Activated CD4-positive, CD25-positive, alpha-beta regulatory T cell treated with anti-CD3 and anti-CD28 coated beads, Interleukin-2, amount 50 U/mL, for 16 hours (primary cell): Measurements from ENCODE around the gene L3MBTL4.

Experiments
- DNase-seq: peaks from one replicate; pipeline ENCODE4 v3.0.0-alpha.2; 2020; ENCODE audit warnings: low read depth, low spot score

L3MBTL4 gene

DNA sequence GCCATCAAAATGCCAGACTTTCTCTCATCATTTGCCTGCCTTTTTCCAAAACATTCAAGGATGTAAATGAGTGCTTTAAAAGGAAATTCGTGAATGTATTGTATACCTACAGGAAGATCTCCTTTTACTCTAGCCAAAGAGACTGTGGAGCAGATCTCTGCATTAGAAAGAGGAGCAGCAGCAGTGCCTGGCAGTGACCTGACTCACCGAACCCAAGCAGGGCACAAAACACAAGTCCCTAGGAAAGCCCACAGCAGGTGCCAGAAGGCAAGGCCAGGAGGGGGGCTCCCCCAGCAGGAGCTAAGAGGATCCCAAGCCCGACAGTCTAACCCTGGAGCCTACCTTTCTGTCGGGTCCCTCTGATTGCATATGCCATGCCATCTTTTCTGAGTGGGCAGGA lies 47.9 kb downstream of the L3MBTL4 start:
- no peak for DNase-seq

DNA sequence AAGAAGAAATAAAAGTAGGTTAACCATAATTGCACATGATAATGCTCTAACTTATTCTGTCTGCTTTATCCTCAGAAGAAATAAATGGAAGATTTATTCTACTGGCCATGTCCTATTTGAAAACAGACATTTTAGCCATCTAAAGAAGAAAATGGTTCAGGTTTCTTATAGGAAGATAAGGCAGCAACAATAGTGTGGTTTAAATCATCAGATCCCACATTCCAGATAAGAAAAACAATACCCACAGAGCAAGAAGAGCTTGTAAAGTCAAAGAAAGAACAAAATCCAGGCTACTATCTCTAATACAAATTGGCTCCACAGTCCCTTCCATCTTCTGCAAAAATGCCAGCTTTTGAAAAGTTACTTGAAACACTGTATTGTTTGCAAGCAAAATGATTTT lies 49.3 kb downstream of the L3MBTL4 start:
- DNase-seq = no peak

DNA sequence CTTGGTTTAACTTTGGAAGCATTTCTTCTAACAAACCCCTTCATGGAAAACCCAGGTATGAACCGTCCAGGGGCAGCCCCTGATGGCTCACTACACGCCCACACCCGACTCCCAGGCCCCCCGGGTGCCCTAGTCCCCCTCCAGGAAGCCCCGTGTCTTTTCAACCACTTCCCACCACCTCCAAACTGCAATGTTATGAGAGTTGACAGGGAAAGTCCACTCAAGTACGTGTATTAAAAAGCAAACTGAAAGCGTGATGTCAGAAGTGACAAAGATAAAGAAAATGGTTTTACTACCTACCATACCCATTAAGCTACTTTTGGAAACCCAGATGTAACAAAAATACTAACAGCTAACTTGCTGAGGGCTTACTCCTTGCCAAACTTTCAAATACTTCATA lies 51.5 kb downstream of the L3MBTL4 start:
- DNase-seq = no peak

DNA sequence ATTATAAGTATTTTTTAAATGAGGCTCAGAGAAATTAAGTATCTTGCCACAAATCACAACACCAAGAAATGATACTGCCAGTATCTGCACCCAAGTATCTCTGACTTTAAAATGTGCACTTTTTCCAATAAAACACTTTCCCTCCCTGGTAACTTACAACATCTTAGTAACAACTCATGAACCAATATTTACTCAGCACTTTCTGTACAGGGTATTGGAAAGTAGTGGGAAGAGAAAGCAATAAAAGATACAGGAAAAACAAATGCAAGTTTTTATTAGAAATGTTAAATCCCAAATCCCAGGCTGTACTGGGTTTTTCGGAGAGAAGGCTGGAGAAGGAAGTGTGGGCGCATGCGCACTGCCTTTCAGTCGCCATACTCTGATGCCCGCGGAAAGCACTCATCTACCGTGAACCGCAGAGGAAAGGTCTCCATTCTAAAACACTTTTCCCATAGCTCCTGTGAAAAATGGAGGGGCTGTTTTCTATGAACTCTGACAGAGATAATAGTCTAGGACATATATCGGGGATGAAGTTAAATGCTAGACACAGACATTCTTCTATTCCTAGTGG lies 52.1 kb downstream of the L3MBTL4 start:
- DNase-seq = no peak

DNA sequence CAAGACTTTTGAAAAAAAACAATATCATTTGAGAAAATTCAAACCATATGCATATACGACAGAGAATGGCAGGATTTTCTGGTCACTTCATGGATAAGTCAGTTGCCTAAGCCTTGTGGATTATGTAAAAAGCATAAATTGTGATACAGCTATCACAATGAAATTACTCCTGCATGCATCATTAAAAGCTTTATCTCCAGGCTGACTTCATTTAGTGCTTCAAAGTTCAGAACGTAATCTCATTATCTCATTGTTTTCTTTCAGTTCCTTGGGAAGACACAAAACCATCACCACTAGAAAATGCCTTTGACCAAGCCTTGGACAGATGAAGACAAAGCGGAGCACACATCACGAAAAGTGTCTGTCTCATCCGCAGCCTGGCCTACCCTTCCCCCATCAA lies 57.0 kb downstream of the L3MBTL4 start:
- no peak for DNase-seq

GRCh38 chr18:6355789-6356589 lies 58.7 kb downstream of the L3MBTL4 start:
- DNase-seq = no peak

DNA sequence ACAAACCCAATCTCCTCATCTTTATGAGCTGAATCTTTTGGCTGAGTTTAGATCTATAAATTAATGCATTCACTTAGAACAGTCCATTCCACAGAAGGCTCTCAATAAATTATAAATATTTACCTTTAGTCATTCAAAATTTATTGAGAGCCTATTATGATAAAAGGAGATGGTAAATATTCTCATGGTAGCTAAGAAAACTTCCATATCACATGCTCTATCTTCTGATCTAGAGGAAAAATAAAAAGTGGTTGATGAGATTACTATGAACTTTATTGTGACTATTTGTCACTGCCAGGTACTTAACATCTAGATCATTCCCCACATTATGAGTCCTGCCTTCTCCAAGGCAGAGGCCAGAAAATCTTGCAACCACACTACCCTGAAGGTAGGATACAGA lies 62.4 kb downstream of the L3MBTL4 start:
- DNase-seq = no peak

DNA sequence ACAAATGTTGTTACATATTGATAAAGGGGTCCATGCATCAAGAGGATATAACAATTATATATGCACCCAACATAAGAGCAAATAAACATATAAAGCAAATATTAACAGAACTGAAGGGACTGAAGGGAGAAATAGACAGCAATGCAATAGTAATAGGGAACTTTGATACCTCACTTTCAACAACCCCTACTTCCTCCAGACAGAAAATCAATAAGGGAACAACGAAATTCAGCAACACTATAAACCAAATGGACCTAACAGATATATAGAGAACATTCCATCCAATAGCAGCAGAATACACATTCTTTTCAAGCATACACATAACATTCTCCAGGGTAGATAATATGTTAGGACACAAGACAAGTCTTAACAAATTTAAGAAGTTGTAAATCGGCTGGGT lies 71.7 kb downstream of the L3MBTL4 start:
- no peak for DNase-seq

DNA sequence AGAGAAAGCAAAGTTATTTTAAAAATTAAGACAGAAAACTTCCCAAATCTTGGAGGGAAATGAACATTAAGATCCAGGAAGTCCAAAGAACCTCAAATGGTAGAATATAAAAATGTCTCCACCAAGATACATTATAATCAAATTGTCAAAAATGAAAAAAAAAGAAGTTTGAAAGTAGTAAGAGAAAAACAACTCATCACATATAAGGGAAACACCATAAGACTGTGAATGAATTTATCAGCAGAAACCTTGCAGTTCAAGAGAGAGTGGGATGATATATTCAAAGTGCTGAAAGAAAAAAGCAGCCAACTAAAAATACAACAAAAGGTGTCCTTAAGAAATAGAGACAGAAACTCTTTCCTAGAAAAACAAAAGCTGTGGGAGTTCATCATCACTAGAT lies 73.0 kb downstream of the L3MBTL4 start:
- no peak for DNase-seq

GRCh38 chr18:6341303-6341702 lies 73.4 kb downstream of the L3MBTL4 start:
- DNase-seq = no peak

DNA sequence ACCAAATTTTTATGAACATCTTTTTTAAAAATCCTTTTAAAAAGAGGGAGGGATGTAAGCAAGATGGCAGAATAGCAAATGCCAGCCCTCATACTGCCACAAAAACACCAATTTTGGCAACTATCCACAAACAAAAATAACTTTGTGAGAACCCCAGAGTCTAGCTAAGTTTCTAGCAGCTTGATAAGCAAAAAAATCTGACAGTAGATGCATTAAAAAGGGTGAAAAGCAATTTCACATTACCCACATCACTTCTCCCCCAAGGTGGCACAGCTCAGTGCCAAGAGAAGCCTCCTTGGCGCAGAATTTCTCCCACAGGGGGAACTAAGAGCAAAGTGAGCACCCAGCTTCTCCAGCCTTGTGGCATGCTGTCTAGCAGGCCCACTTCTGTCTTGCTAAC lies 74.6 kb downstream of the L3MBTL4 start:
- no peak for DNase-seq

- no peak for DNase-seq
These were observed 78.5 kb downstream of the L3MBTL4 start for GRCh38 chr18:6336239-6336638.

- DNase-seq = no peak
These were observed 80.7 kb downstream of the L3MBTL4 start for GRCh38 chr18:6333981-6334380.

- DNase-seq = no peak
These were observed 82.8 kb downstream of the L3MBTL4 start for GRCh38 chr18:6331872-6332271.

DNA sequence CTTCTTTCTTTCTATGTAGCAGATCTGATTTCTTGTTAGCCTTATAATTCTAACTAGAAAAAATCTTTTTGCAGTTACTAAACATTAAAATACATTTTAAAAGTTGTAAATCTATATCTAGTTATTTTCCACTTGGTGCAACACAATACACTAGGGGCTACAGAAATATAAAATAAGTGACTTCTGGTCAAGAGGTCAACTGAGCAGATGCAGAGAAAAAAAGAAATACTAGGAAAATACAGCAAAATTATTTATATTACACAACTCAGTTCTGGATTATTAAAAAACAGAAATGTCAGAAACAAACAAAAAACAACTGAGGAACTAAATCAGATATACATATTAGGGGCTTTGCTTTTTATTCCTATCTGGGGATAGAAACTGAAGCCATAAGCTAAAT lies 83.9 kb downstream of the L3MBTL4 start:
- no peak for DNase-seq

DNA sequence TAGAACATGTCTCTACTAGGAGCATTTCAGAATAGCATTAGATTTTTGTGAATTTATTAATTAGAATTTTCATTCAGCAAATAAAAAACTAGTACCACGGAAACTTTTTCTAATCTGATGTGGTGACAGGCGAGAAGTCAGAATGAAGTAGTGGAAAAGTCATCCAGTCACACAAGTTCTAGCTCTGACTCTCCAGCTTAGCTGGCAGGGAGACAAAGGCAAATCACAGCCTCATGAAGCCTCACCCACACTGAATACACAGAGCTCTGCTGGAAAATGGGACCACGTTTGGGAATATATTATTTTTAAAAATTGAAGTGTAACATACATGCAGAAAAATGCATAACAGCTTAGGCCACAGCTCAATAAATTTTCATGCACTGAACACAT lies 86.1 kb downstream of the L3MBTL4 start:
- no peak for DNase-seq

DNA sequence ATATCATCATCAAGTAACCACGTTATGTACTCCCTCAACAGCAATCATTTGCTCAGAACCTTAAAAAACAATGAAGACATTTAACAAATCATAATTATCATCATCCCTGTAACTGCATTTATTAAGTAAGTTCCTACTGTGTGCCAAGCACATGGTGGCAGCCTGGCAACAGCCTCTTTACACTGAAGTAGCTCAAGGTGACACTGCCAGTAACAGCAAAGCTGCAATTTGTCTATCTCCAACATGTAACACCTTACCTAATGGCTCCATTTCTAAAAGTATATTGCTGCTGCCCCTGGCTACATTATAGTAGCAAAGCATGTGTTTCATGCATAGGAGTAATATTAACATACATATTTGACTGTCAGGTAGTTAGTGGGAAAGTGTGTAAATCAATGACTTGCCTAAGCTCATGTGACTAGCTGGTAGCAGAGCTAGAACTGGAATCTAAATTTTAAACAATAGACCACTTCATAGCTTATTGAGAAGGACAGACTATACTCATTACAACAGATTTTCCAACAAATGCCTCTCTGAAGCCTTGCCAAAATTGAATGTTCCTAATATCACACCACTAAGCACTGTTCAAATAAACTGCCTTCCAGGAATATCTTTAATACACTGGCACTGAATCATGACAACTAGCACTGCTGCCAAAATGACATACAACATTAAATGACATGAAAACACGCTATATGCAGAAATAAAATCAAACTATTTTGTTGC lies 86.7 kb downstream of the L3MBTL4 start:
- no peak for DNase-seq

- no peak for DNase-seq
These were observed 87.2 kb downstream of the L3MBTL4 start for GRCh38 chr18:6327485-6327884.

GRCh38 chr18:6326566-6326965 lies 88.1 kb downstream of the L3MBTL4 start:
- DNase-seq = no peak

DNA sequence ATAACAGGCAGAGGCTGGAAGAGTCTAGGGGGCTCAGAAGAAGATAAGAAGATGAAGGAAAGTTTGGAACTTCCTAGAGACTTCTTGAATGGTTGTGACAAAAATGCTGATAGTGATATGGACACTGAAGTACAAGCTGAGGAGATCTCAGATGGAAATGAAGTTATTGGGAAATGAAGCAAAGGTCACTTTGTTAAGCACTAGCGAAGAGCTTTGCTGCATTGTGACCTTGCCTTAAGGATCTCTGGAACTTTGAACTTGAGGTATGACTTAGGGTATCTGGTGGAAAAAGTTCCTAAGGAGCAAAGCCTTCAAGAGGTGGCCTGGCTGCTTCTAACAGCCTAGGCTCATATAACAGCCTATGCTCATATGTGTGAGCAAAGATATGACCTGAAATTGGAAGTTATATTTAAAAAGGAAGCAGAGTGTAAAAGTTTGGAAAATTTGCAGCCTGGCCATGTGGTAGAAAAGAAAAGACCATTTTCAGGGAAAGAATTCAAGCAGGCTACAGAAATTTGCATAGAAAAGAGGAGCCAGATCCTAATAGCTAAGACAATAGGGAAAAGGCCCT lies 91.3 kb downstream of the L3MBTL4 start:
- DNase-seq = no peak

- no peak for DNase-seq
These were observed 99.0 kb downstream of the L3MBTL4 start for GRCh38 chr18:6315517-6316331.

DNA sequence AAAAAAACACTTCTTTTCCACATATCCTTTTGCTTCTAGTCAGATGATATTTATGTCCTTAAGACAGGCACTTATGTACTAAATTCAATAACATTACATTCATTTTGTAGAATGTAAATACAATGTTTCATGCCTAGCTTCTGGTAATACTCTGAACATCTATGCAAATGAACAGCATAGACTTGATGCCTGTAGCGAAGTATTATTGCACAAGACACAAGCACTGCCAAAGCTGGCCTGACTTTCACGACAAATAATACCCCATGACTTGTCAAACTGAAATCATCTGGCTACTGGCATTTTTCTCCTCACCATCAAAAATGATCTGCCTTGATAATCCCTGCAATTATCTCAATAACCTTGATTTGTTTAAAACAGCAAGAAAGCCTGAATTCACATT lies 101.3 kb downstream of the L3MBTL4 start:
- no peak for DNase-seq
